H1 (cell line): ENCODE measurements around the gene DPH1. TPM values are rescaled to one million over a fixed set of nuclear protein-coding genes. Genes with fewer than 3 reads are reported as not detected.

Experiments
- BCL11A ChIP-seq, 2 experiments: IDR thresholded peaks; one replicate each; pipeline ENCODE4 v1.6.1; 2011; ENCODE audit warnings: low read depth in 2 of 2, low read length in 2 of 2, mild to moderate bottlenecking in 2 of 2
- polyA plus RNA-seq, 7 experiments: library from polyadenylated mRNA; depleted of rRNA in 3 of 7; stranded (reverse) in 5 of 7; unstranded in 2 of 7; fragments of >200 nt in 5 of 7; fragments of 200-250 nt in 2 of 7; gene quantifications; 1 replicate in 5 of 7; 2 replicates in 1 of 7; 4 replicates in 1 of 7; pipeline versions ENCODE4 v1.2.1 to v1.2.3, GENCODE V29; 2011 to 2013; ENCODE audit warnings: missing spikeins in 2 of 7, mixed read lengths in 2 of 7
- total RNA-seq: library from RNA; stranded (reverse); fragmentation: NEBNext Ultra II Directional; extraction: Animal tissue kit (Norgen Biotek cat#: 25700); gene quantifications from 2 replicates; pipeline ENCODE4 v1.2.1, GENCODE V29; 2021
- TF ChIP-seq, protein P1 (sequence below), 3 experiments: IDR thresholded peaks; 1 replicate in 2 of 3; 2 replicates in 1 of 3; pipeline versions ENCODE4 v1.5.1 to v1.6.1; 2011; ENCODE audit warnings: low read length in 3 of 3, mild to moderate bottlenecking in 3 of 3, inconsistent platforms in 2 of 3, low read depth in 1 of 3, moderate library complexity in 1 of 3; ENCODE audit not compliant: insufficient read depth in 1 of 3; ENCODE audit errors: control extremely low read depth in 1 of 3

The DPH1 gene
- total and polyA plus RNA-seq, 2 of the 8 experiments (the other 6 are each of a cell fraction or from before 2014, with no cell fraction given), result 24.9 to 30.0 TPM

DNA sequence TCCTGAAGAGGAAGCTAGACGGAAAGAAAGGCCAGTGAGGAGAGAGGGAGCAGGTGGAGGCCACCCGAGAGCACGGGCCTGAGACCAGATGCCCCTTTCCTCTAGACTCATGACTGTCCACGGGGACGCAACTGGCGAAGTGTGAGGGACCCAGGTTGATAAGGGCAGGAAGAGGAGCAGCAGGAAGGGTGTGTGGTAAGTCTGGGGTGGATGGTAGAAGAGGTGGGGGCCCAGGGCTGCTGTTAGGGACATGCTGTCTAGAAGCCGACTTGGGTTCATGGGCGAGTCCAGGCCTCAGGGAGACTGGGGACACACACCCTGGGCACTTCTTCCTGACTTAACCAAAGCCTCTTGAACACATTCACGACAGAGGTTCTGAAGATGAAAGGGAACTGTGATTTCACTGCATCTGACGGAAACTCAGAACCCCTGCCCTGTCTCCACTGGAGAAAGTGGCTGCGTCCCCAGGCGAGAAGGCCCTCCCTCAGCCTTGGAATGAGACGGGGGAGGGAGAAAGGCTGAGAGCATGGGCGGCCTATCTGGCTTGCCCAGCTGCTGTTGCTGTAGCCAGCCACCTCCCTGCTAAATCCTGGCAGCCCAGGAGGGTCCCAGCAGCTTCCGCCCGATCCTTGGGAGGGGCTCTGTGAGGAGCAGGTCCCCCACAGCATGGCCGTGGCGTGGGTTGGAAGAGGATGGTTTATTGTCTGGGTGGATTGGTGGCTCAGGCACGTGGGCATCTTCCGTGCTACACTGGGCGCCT lies 30.9 kb downstream of the DPH1 start (continued):
- TF ChIP-seq, protein P1, sequence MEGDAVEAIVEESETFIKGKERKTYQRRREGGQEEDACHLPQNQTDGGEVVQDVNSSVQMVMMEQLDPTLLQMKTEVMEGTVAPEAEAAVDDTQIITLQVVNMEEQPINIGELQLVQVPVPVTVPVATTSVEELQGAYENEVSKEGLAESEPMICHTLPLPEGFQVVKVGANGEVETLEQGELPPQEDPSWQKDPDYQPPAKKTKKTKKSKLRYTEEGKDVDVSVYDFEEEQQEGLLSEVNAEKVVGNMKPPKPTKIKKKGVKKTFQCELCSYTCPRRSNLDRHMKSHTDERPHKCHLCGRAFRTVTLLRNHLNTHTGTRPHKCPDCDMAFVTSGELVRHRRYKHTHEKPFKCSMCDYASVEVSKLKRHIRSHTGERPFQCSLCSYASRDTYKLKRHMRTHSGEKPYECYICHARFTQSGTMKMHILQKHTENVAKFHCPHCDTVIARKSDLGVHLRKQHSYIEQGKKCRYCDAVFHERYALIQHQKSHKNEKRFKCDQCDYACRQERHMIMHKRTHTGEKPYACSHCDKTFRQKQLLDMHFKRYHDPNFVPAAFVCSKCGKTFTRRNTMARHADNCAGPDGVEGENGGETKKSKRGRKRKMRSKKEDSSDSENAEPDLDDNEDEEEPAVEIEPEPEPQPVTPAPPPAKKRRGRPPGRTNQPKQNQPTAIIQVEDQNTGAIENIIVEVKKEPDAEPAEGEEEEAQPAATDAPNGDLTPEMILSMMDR (IDR thresholded peaks at IDR 0.05; ENCODE audit: control extremely low read depth in 1 of 3, insufficient read depth in 1 of 3, low read depth in 1 of 3, low read length in 3 of 3), result no peak
- TF ChIP-seq BCL11A (IDR thresholded peaks at IDR 0.05; ENCODE audit: low read depth in 2 of 2, low read length in 2 of 2), result no peak
- TF ChIP-seq, all 59 proteins: peak for 1
